ENCODE data around the gene CTNNA1.

The CTNNA1 gene

GRCh38 chr5:138978080-138978479 is 224.9 kb downstream of the CTNNA1 start:
- DNase-seq, result no peak

- no peak for DNase-seq
These were observed 225.4 kb downstream of the CTNNA1 start for GRCh38 chr5:138978581-138978980.

- DNase-seq, result peak; percentile 65
These were observed 226.6 kb downstream of the CTNNA1 start for GRCh38 chr5:138979684-138980280.

GRCh38 chr5:138980441-138980840 is 227.2 kb downstream of the CTNNA1 start:
- DNase-seq, result no peak

- no peak for DNase-seq
These were observed 227.9 kb downstream of the CTNNA1 start for GRCh38 chr5:138981131-138981530.

GRCh38 chr5:138981586-138981985 is 228.4 kb downstream of the CTNNA1 start:
- no peak for DNase-seq

- DNase-seq, result no peak
These were observed 230.8 kb downstream of the CTNNA1 start for GRCh38 chr5:138983984-138984383.
